Measurements from ENCODE around the gene OPHN1.
A peak's percentile ranks its signal among the peaks of the same experiment; 100 is the strongest.
"Not testable (repeated sequence)": the region's sequence is repeated elsewhere in the genome, so short reads cannot be mapped to it uniquely, and the experiment has no call there.

The OPHN1 gene

DNA sequence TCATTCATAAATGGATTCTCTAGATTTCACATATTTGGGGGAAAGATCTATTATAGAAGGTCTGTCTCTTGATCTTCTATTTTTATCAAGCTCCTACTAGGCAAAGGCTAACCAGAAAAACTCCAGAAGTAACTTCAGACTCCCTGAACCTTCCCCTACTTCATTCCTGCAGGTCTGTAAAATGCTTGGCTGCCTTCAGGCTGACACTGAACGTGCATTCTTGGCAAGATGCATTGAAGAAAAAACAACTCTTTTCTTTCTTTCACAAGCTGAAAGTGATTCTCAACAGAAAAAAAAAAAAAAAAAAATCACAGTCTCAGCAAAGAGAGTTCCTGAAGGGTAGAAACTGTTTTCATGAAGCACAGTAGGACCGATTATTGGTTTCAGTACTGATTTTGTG is 12.7 kb downstream of the OPHN1 start:
- DNase-seq: no peak

DNA sequence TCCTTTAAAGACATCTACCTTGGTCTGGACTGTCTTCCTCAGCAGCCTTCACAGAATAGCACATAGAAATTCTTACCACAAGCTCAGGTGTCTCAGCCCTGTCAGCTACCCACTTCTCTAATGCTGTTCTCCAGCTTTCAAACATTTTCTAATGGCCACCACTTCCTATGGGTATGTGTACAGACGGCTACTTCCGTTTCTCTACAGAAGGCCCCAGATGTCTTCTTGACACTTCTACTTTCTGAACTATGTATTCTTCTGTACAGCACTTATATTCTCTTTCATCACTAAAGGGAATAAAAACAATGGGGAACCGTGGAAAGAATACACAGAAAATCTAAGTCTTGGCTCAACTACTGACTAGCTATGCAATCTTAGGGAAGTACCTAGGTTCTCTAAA is 13.3 kb downstream of the OPHN1 start:
- DNase-seq: peak; percentile 33

DNA sequence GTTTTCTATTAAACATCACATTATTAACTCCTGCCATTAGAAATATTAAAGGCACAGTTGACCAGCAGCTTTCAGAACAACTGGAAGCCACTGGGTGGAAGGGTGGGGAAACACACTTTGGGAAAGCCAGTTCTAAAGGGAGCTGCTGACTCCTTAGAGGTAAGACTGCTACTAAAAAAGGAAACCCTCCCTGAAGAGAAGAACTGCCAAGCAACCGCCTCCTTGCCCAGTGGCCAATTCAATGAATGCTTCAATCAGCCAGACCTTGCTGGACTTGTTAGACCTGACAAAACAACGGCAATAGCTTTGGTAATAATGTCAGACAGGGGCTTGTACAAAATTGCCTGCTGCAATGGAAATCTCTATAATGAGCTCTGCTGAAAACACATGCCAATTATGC is 15.6 kb downstream of the OPHN1 start:
- no peak for DNase-seq

- no peak for DNase-seq
Observed at GRCh38 chrX:68416592-68416991, 16.7 kb downstream of the OPHN1 start.

GRCh38 chrX:68415316-68415715 is 18.0 kb downstream of the OPHN1 start:
- DNase-seq: peak; percentile 70

GRCh38 chrX:68413254-68413653 is 20.0 kb downstream of the OPHN1 start:
- DNase-seq: no peak

DNA sequence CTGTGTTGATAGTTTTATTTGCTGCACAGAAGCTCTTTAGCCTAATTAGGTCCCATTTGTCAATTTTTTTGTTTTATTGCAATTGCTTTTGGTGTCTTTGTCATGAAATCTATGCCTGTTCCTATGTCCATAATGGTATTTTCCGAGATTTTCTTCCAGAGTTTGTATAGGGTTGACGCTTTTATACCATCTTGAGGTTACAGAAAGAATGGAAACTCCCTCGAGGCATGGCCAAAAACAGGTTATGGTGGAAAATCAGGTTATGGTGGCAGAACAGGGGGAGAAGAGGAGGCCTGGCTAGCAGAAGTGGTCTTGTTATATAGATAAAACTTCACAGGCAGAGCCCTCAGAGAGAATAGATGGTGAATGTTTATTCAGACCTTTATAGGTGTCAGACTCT is 21.6 kb downstream of the OPHN1 start:
- DNase-seq: no peak

DNA sequence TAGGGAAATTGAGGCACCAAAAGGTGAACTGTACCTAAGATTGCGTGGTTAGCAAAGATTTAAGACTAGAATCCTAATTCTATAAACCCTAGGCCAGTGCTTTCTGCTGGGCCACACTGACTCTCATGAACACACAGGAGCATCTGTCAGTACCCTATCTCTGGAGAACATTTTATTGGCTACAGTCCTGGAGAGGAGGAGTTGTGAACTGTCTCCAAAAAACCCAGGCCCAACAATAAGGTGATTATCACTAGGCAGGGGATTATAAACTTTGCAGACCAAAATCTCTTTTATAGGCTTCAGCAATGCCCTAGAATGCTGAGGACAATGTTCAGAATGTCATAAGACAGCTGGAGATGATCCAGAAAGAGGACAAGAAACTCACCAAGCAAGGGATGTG is 24.1 kb downstream of the OPHN1 start:
- no peak for DNase-seq

GRCh38 chrX:68403522-68403921 is 29.8 kb downstream of the OPHN1 start:
- DNase-seq: no peak

DNA sequence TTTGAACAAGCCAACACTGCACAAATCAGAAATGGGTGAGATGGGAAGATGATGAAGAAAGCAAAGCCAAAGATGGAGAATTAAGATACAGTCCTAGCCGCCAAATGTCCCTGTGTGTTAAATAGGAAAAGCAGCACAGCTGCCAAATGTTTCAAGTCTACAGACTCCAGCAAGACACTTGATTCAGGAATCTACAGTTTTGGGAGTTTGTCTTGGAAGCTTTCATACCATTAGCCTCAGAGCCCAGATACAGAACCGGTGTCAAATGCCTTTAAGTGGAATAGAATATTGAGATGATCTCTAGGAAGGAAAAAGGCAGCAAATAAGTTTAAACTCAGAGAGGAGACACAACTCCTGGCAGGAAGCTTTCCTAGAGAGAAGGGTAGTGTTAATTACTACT is 30.3 kb downstream of the OPHN1 start:
- DNase-seq: no peak

DNA sequence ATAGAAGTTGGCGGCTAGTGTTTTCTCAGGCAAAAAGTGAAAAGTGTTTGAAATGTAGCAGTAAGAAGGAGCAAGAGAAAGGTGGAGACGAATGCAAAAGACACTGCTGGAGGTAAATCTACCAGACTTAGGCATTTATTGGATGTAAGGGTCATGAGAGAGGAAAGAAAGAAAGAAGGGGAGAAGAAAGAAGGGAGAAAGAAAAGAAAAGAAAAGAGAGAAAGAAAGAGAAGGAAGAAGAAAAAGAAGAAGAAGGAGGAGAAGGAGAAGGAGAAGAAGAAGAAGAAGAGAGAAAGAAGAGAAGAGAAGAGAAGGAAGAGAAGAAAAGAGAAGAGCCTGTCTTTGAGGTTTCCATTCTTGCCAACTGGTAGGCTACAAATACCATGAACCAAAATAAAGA is 31.2 kb downstream of the OPHN1 start:
- no peak for DNase-seq

GRCh38 chrX:68398291-68398690 is 35.0 kb downstream of the OPHN1 start:
- no peak for DNase-seq

DNA sequence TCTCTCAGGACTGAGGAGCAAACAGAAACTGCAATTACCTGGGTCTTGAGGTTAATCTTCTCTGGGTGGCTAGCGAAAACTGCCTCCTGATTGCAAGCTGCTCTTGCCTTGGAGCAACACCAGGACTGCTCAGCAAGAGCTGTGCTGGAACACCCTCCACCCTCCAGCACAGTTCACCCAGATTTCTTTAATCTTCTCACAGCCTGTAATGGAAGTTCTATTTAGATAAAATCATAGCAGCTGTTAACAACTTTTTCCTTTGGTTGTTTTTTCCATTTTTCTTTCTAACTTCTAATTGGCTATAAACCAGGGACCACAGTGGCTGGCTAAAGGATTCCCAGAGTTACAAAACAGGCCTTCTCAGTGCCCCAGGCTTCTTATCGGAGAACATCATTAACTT is 36.3 kb downstream of the OPHN1 start:
- DNase-seq: no peak

- DNase-seq: not testable (repeated sequence)
Observed at GRCh38 chrX:68389419-68389960, 43.8 kb downstream of the OPHN1 start.

DNA sequence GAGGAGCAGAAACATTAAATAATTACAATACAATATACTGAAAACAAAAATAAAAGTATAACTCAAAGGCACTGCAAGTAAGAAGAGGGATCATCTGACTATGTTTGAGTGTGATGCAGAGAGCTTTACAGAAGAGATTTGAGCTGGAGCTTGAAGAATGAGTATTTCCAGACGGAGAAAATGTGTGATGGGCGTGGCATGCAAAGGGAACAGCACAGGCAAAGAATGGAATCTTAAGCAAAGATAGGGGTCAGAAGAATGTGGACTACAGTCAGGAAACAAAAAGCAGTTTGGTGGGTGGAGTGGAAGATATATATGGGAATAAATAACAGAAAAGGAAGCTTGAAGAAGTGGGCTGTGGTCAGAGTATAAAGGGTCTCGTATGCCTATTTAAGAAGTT is 45.5 kb downstream of the OPHN1 start:
- DNase-seq: no peak

GRCh38 chrX:68383540-68383939 is 49.8 kb downstream of the OPHN1 start:
- no peak for DNase-seq

DNA sequence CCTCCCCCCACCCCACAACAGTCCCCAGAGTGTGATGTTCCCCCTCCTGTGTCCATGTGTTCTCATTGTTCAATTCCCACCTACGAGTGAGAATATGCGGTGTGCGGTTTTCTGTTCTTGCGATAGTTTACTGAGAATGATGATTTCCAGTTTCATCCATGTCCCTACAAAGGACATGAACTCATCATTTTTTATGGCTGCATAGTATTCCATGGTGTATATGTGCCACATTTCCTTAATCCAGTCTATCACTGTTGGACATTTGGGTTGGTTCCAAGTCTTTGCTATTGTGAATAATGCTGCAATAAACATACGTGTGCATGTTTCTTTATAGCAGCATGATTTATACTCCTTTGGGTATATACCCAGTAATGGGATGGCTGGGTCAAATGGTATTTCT is 55.7 kb downstream of the OPHN1 start:
- DNase-seq: not testable (repeated sequence)

GRCh38 chrX:68376373-68376772 is 56.9 kb downstream of the OPHN1 start:
- no peak for DNase-seq

- peak; percentile 10 for DNase-seq
Observed at GRCh38 chrX:68375803-68376202, 57.5 kb downstream of the OPHN1 start.

GRCh38 chrX:68372665-68373064 is 60.6 kb downstream of the OPHN1 start:
- peak; percentile 24 for DNase-seq

GRCh38 chrX:68369559-68369958 is 63.7 kb downstream of the OPHN1 start:
- DNase-seq: no peak

GRCh38 chrX:68365341-68365740 is 68.0 kb downstream of the OPHN1 start:
- DNase-seq: no peak

DNA sequence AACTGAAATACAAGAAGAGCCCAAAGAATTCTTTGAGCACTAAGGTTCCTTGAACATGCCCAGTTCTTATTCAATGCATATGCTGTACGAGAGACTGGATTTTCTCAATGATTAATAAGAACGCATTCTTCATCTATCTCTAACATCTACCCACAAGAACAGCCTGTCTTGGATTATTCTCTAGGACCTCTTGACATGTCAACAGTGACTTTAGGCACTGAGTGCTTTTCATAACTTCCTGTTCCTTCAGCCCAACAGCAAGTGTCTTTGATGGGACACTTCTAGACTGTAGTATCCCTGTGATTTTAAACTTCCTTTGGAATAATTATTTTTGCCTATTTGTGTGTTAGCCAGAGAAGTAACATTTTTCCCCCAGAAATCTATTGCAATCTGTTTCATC is 69.3 kb downstream of the OPHN1 start:
- no peak for DNase-seq

DNA sequence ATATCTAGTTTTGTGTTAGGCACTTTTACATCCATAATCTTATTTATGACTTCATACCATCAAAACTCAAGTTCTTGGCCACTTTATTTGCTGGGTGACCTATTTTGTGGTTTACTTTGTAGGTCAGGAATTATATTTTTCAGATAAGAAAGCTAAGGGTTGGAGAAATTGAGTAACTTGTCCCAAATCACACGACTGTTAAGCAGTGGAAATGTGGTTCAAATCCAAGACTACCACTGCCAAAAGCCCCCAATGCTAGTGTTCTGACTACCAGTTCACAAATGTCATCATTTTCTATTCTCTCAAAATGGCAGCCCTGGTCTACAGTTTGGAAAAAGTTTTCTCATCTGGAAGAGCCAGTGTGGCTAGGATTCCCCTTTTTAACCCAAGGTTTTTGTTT is 74.6 kb downstream of the OPHN1 start:
- no peak for DNase-seq

DNA sequence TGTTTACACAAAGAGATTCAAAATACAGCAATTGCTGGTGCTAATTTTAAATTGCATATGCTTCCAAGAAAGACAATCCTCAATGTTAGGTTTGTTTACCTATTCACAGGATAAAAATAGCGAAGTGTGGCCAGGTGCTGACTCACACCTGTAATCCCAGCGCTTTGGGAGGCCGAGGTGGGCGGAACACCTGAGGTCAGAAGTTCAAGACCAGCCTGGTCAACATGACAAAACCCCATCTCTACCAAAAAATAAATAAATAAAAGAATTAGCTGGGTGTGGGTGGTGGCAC is 77.7 kb downstream of the OPHN1 start:
- DNase-seq: no peak
